K562 (cell line): Measurements from ENCODE around the gene DYRK1A. TPM values are rescaled to one million over a fixed set of nuclear protein-coding genes. Genes with fewer than 3 reads are reported as not detected.

Source experiments
- ATF1 ChIP-seq, 2 experiments: fragments of 450-650 bp in 1 of 2; IDR thresholded peaks; 2 replicates each; pipeline ENCODE4 v1.6.1; 2016; ENCODE audit warnings: missing compliant biosample characterization in 1 of 2, missing genetic modification characterization in 1 of 2
- CTBP1 ChIP-seq: fragments of 450-650 bp; IDR thresholded peaks from 2 replicates; pipeline ENCODE4 v1.6.1; 2016; ENCODE audit warnings: borderline replicate concordance
- DPF2 ChIP-seq: fragments of 450-650 bp; IDR thresholded peaks from 2 replicates; pipeline ENCODE4 v1.6.1; 2016
- E4F1 ChIP-seq: fragments of 250-450 bp; sonication (Bioruptor Pico); IDR thresholded peaks from 2 replicates; pipeline ENCODE4 v1.5.0; 2021; ENCODE audit warnings: mild to moderate bottlenecking, borderline replicate concordance
- GTF3C2 ChIP-seq: IDR thresholded peaks from 3 replicates; pipeline ENCODE4 v1.6.1; 2011; ENCODE audit warnings: borderline replicate concordance, mild to moderate bottlenecking, moderate library complexity; ENCODE audit not compliant: insufficient read length; ENCODE audit errors: extremely low read depth
- HNRNPLL ChIP-seq: fragments of 200-400 bp; formaldehyde crosslinking; IDR thresholded peaks from 2 replicates; pipeline ENCODE4 v1.6.1; 2017; ENCODE audit warnings: low read length, low read depth, mild to moderate bottlenecking; ENCODE audit not compliant: poor library complexity, severe bottlenecking
- IFI16 ChIP-seq: fragments of 250-450 bp; sonication (Bioruptor Pico); IDR thresholded peaks from 2 replicates; pipeline ENCODE4 v2.1.2; 2022; ENCODE audit warnings: mild to moderate bottlenecking, inconsistent platforms
- KDM2B ChIP-seq: fragments of 250-450 bp; sonication (Bioruptor Pico); IDR thresholded peaks from 2 replicates; pipeline ENCODE4 v1.8.0; 2021; ENCODE audit warnings: mild to moderate bottlenecking, moderate library complexity
- NCOA6 ChIP-seq: fragments of 450-650 bp; IDR thresholded peaks from 2 replicates; pipeline ENCODE4 v1.6.1; 2017; ENCODE audit warnings: mild to moderate bottlenecking
- NKRF ChIP-seq: fragments of 450-650 bp; IDR thresholded peaks from 2 replicates; pipeline ENCODE4 v1.6.1; 2016; ENCODE audit warnings: borderline replicate concordance
- PRMT5 ChIP-seq: sonication (generic); formaldehyde crosslinking; IDR thresholded peaks from 2 replicates; pipeline ENCODE4 v1.5.0; 2020; ENCODE audit warnings: missing genetic modification reagents
- STAT5B ChIP-seq: fragments of 250-450 bp; sonication (Bioruptor Pico); IDR thresholded peaks from 2 replicates; pipeline ENCODE4 v1.8.0; 2021; ENCODE audit warnings: mild to moderate bottlenecking, inconsistent platforms
- THAP12 ChIP-seq: fragments of 250-450 bp; sonication (Bioruptor Pico); IDR thresholded peaks from 2 replicates; pipeline ENCODE4 v1.9.0; 2021; ENCODE audit warnings: mild to moderate bottlenecking, inconsistent platforms
- ZFPM2 ChIP-seq: fragments of 250-450 bp; sonication (Bioruptor Pico); IDR thresholded peaks from 2 replicates; pipeline ENCODE4 v1.5.1; 2022; ENCODE audit warnings: mild to moderate bottlenecking
- ZNF57 ChIP-seq: fragments of 450-650 bp; formaldehyde crosslinking; IDR thresholded peaks from 2 replicates; pipeline ENCODE4 v1.4.0; 2020; ENCODE audit warnings: mild to moderate bottlenecking, moderate library complexity
- ZNF644 ChIP-seq: fragments of 200-800 bp; sonication (Bioruptor generic); IDR thresholded peaks from 2 replicates; pipeline ENCODE4 v1.6.1; 2016; ENCODE audit warnings: low read depth, missing genetic modification characterization, missing compliant biosample characterization
- ZNF655 ChIP-seq: fragments of 250-450 bp; sonication (Bioruptor Pico); IDR thresholded peaks from 2 replicates; pipeline ENCODE4 v1.5.0; 2021
- ZNF717 ChIP-seq: fragments of 250-450 bp; sonication (Bioruptor Pico); IDR thresholded peaks from 2 replicates; pipeline ENCODE4 v1.5.0; 2021
- ZNF75A ChIP-seq: fragments of 450-650 bp; formaldehyde crosslinking; IDR thresholded peaks from 2 replicates; pipeline ENCODE4 v1.4.0; 2020; ENCODE audit warnings: mild to moderate bottlenecking
- polyA plus RNA-seq, 8 experiments: library from polyadenylated mRNA; depleted of rRNA in 4 of 8; stranded (reverse) in 5 of 8; unstranded in 3 of 8; fragments of >200 nt; fragmentation: Nextera tagmentation in 2 of 8; fragmentation: Illumina TruSeq in 1 of 8; extraction: Ambion mirVana in 2 of 8; extraction: Trizol in 1 of 8; gene quantifications; 2 replicates each; pipeline versions ENCODE4 v1.2.1 to v1.2.3, GENCODE V29; 2011 to 2014; ENCODE audit warnings: inconsistent platforms in 1 of 8, missing spikeins in 1 of 8
- total RNA-seq, 7 experiments: library from RNA; depleted of rRNA in 6 of 7; stranded (reverse); fragments of >200 nt in 6 of 7; fragmentation: Illumina TruSeq in 2 of 7; extraction: Trizol in 2 of 7; gene quantifications; 2 replicates each; pipeline versions ENCODE4 v1.2.1 to v1.2.3, GENCODE V29; 2011 to 2021; ENCODE audit warnings: low replicate concordance in 1 of 7

Gene DYRK1A
- total and polyA plus RNA-seq, 9 of the 15 experiments (the other 6 are each of a cell fraction or from before 2014, with no cell fraction given) = 3.7 to 64.8 (median 42.3) TPM

- TF ChIP-seq ZNF655 (CRISPR knock-in tag) (no peak), KDM2B (no peak), ATF1 (CRISPR knock-in tag; IDR thresholded peaks at IDR 0.05) (no peak), ATF1 (tag; IDR thresholded peaks at IDR 0.05) (no peak), E4F1 (CRISPR knock-in tag) (no peak), IFI16 (CRISPR knock-in tag) (no peak), ZNF57 (CRISPR knock-in tag) (no peak), ZNF644 (tag) (no peak), PRMT5 (CRISPR knock-in tag) (no peak), ZNF717 (CRISPR knock-in tag) (no peak), GTF3C2 (no peak), ZNF75A (CRISPR knock-in tag) (no peak), DPF2 (peak; percentile 89), NCOA6 (no peak), CTBP1 (peak; percentile 77; the same call in 1 of the 2 replicates), NKRF (peak; percentile 74; the same call in 1 of the 2 replicates), STAT5B (CRISPR knock-in tag) (no peak), THAP12 (CRISPR knock-in tag) (no peak), ZFPM2 (CRISPR knock-in tag) (no peak), HNRNPLL (no peak)
Measured at GRCh38 chr21:37378700-37379139, 12.1 kb downstream of the DYRK1A start (continued).
